OCI-LY3 (cell line): ENCODE data around the gene RAB19.
A peak's percentile ranks its signal among the peaks of the same experiment; 100 is the strongest.
"Not testable (repeated sequence)": the region's sequence is repeated elsewhere in the genome, so short reads cannot be mapped to it uniquely, and the experiment has no call there.

Source experiments
- H2AFZ ChIP-seq: fragments of 200-600, 300-600 bp; shearing (Covaris generic); 2 replicates; pipeline ENCODE4 v1.6.0; 2014; ENCODE audit warnings: antibody characterized with exemption, low read depth, low read length
- H3K27ac ChIP-seq: fragments of 200-600, 300-600 bp; sonication (generic); 2 replicates; pipeline ENCODE4 v1.5.1; 2014; ENCODE audit warnings: mild to moderate bottlenecking, low read length, moderate library complexity, mixed read lengths
- H3K27me3 ChIP-seq: fragments of 200-600, 300-600 bp; sonication (generic); 2 replicates; pipeline ENCODE4 v1.6.1; 2014; ENCODE audit warnings: low read depth, low read length, mixed read lengths
- H3K36me3 ChIP-seq: fragments of 200-600, 300-600 bp; sonication (generic); replicated peaks from 2 replicates; pipeline ENCODE3; 2014; ENCODE audit warnings: low read depth, low read length, mixed read lengths
- H3K4me1 ChIP-seq: fragments of 300-600, 200-600 bp; sonication (generic); 2 replicates; pipeline ENCODE4 v1.6.1; 2014; ENCODE audit warnings: low read length, mixed read lengths
- H3K4me2 ChIP-seq: fragments of 200-600, 300-600 bp; sonication (generic); 2 replicates; pipeline ENCODE4 v1.6.1; 2014; ENCODE audit warnings: low read length, mixed read lengths
- H3K4me3 ChIP-seq: fragments of 300-600, 200-600 bp; sonication (generic); 2 replicates; pipeline ENCODE4 v1.5.1; 2014; ENCODE audit warnings: antibody characterized with exemption, mild to moderate bottlenecking, low read length, moderate library complexity
- H3K79me2 ChIP-seq: fragments of 300-600, 200-600 bp; shearing (Covaris generic); 2 replicates; pipeline ENCODE4 v1.6.1; 2014; ENCODE audit warnings: mild to moderate bottlenecking, low read length, mixed read lengths
- H3K9ac ChIP-seq: fragments of 300-600, 200-600 bp; shearing (Covaris generic); 2 replicates; pipeline ENCODE4 v1.6.0; 2014; ENCODE audit warnings: mild to moderate bottlenecking, low read length, moderate library complexity
- H3K9me3 ChIP-seq: fragments of 200-600, 300-600 bp; shearing (Covaris generic); 2 replicates; pipeline ENCODE4 v1.6.1; 2014; ENCODE audit warnings: low read length, mixed read lengths; ENCODE audit not compliant: insufficient read depth
- H4K20me1 ChIP-seq: fragments of 200-600, 300-600 bp; sonication (generic); 2 replicates; pipeline ENCODE4 v1.6.1; 2016; ENCODE audit warnings: low read length, mixed read lengths; ENCODE audit not compliant: insufficient read depth
- CTCF ChIP-seq: fragments of 200-600, 300-600 bp; sonication (generic); IDR thresholded peaks from 2 replicates; pipeline ENCODE4 v1.5.1; 2014; ENCODE audit warnings: antibody characterized with exemption, low read length, low read depth
- EZH2phosphoT487 ChIP-seq: fragments of 200-600 bp; shearing (Covaris generic); IDR thresholded peaks from 2 replicates; pipeline ENCODE4 v1.6.1; 2018; ENCODE audit warnings: antibody characterized with exemption, mixed run types, low read depth

Gene RAB19

GRCh38 chr7:140404565-140405065, 757 bp downstream of the RAB19 start:
- H3K79me2 ChIP-seq = no peaks in the 10 kb centered on the region
- peak overlapping the region; percentile 76 for H3K4me3 ChIP-seq
- H3K4me2 ChIP-seq = peak overlapping the region; percentile 84
- H3K36me3 ChIP-seq = no peaks in the 10 kb centered on the region
- no peaks in the 10 kb centered on the region for H3K9me3 ChIP-seq
- no peak for TF ChIP-seq CTCF
- no peak for TF ChIP-seq EZH2phosphoT487
- H3K9ac ChIP-seq = no peak overlapping the region
- H3K4me1 ChIP-seq = peaks cover 10% of the 10 kb centered on the region
- no peaks in the 10 kb centered on the region for H4K20me1 ChIP-seq
- peaks cover 36% of the 10 kb centered on the region for H3K27me3 ChIP-seq
- no peak overlapping the region for H3K27ac ChIP-seq
- H2AFZ ChIP-seq = peak overlapping the region; percentile 79

- Histone ChIP-seq H3K4me3 (no peak overlapping the region), H3K4me2 (no peak overlapping the region), H3K79me2 (no peaks in the 10 kb centered on the region), H4K20me1 (no peaks in the 10 kb centered on the region), H2AFZ (no peak overlapping the region), H3K9me3 (no peaks in the 10 kb centered on the region), H3K36me3 (no peaks in the 10 kb centered on the region), H3K27me3 (peaks cover 21% of the 10 kb centered on the region), H3K9ac (no peak overlapping the region), H3K4me1 (no peaks in the 10 kb centered on the region), H3K27ac (no peak overlapping the region)
- TF ChIP-seq EZH2phosphoT487 (no peak), CTCF (no peak)
Measured at GRCh38 chr7:140415361-140415760, 11.5 kb downstream of the RAB19 start.

GRCh38 chr7:140415816-140416215, 12.0 kb downstream of the RAB19 start:
- not testable (repeated sequence) for H3K79me2 ChIP-seq, H3K4me2 ChIP-seq, H3K36me3 ChIP-seq, H3K27ac ChIP-seq, H2AFZ ChIP-seq, H4K20me1 ChIP-seq, H3K4me3 ChIP-seq, H3K4me1 ChIP-seq, H3K9me3 ChIP-seq, H3K9ac ChIP-seq
- peaks cover 21% of the 10 kb centered on the region for H3K27me3 ChIP-seq

GRCh38 chr7:140416560-140416959, 12.7 kb downstream of the RAB19 start:
- no peaks in the 10 kb centered on the region for H3K4me1 ChIP-seq
- H3K9ac ChIP-seq = no peak overlapping the region
- H4K20me1 ChIP-seq = no peaks in the 10 kb centered on the region
- H3K36me3 ChIP-seq = no peaks in the 10 kb centered on the region
- H3K4me2 ChIP-seq = no peak overlapping the region
- TF ChIP-seq CTCF (no peak), EZH2phosphoT487 (no peak)
- no peak overlapping the region for H3K27ac ChIP-seq
- peaks cover 21% of the 10 kb centered on the region for H3K27me3 ChIP-seq
- H3K79me2 ChIP-seq = no peaks in the 10 kb centered on the region
- H2AFZ ChIP-seq = no peak overlapping the region
- H3K4me3 ChIP-seq = no peak overlapping the region
- no peaks in the 10 kb centered on the region for H3K9me3 ChIP-seq
